Left lung (tissue), 10 donors: ENCODE data around the gene PSEN2. TPM values are rescaled to one million over a fixed set of nuclear protein-coding genes. Genes with fewer than 3 reads are reported as not detected.
"Not testable (repeated sequence)": the region's sequence is repeated elsewhere in the genome, so short reads cannot be mapped to it uniquely, and the experiment has no call there.

Experiments
- ATAC-seq: fragments of 200-7000 bp; cut with Tn5 transposase; one replicate; pipeline ENCODE4 v1.9.1; 2020; ENCODE audit warnings: moderate library complexity
- DNase-seq, 4 donors: peaks; one replicate each; pipeline ENCODE4 v3.0.0-alpha.2; 2013 to 2020
- H3K27ac ChIP-seq, 2 donors: fragments of 200-600 bp; sonication (generic) in 1 of 2; one replicate each; pipeline versions ENCODE4 v1.5.0 to v1.8.0; 2020 to 2021
- H3K27me3 ChIP-seq, 2 donors: fragments of 200-600 bp; sonication (generic) in 1 of 2; one replicate each; pipeline versions ENCODE4 v1.5.0 to v1.8.0; 2020 to 2021
- H3K36me3 ChIP-seq, 2 donors: fragments of 200-600 bp; sonication (generic) in 1 of 2; one replicate each; pipeline versions ENCODE4 v1.5.0 to v1.8.0; 2020 to 2021
- H3K4me1 ChIP-seq, 2 donors: fragments of 200-600 bp; one replicate each; pipeline ENCODE4 v1.8.0; 2021
- H3K4me3 ChIP-seq, 2 donors: fragments of 200-600 bp; sonication (generic) in 1 of 2; one replicate each; pipeline versions ENCODE4 v1.5.0 to v1.8.0; 2020 to 2021; ENCODE audit warnings: mild to moderate bottlenecking in 1 of 2
- H3K9me3 ChIP-seq, 2 donors: fragments of 200-600 bp; sonication (generic) in 1 of 2; one replicate each; pipeline versions ENCODE4 v1.5.0 to v1.8.0; 2020 to 2021
- CTCF ChIP-seq, 2 donors: fragments of 200-600 bp; sonication (generic) in 1 of 2; IDR thresholded peaks; one replicate each; pipeline versions ENCODE4 v1.5.0 to v1.8.0; 2021; ENCODE audit warnings: antibody characterized with exemption in 2 of 2
- intact Hi-C, 2 donors: fragments of 100-400 bp; cut with DNase I; formaldehyde crosslinking; loops; one replicate each; pipeline versions ENCODE4 v1.11.2 to v1.14.2; 2022
- polyA plus RNA-seq, 6 donors: library from polyadenylated mRNA; unstranded; fragments of 120-200 nt; gene quantifications; one replicate each; pipeline ENCODE4 v1.2.1, GENCODE V29; 2013; ENCODE audit not compliant: insufficient read length in 6 of 6
- total RNA-seq, 2 donors: library from RNA; stranded (reverse); fragmentation: NEBNext Ultra II Directional; extraction: Animal tissue kit (Norgen Biotek cat#: 25700); gene quantifications; one replicate each; pipeline ENCODE4 v1.2.1, GENCODE V29; 2021
- donor health status: DM: no; HTN: yes; CAD: no.
- donor health status: DM: no; HTN: no; CAD: no.

PSEN2 gene
- total and polyA plus RNA-seq, 8 donors: 9.2 to 24.8 (median 11.5) TPM

GRCh38 chr1:226920446-226920894, 50.1 kb downstream of the PSEN2 start:
- no peak for TF ChIP-seq CTCF (IDR thresholded peaks at IDR 0.05)
- DNase-seq (no peak), ATAC-seq (no peak)
- no peak overlapping the region for H3K27ac ChIP-seq
- no peaks in the 10 kb centered on the region for H3K9me3 ChIP-seq
- H3K4me1 ChIP-seq: no peaks in the 10 kb centered on the region
- no peaks in the 10 kb centered on the region for H3K27me3 ChIP-seq
- H3K4me3 ChIP-seq: no peak overlapping the region
- intact Hi-C loops: no loop called here
- H3K36me3 ChIP-seq: no peaks in the 10 kb centered on the region

GRCh38 chr1:226921504-226921903, 51.1 kb downstream of the PSEN2 start:
- Histone ChIP-seq H3K27ac (no peak overlapping the region), H3K4me1 (no peaks in the 10 kb centered on the region)

DNA sequence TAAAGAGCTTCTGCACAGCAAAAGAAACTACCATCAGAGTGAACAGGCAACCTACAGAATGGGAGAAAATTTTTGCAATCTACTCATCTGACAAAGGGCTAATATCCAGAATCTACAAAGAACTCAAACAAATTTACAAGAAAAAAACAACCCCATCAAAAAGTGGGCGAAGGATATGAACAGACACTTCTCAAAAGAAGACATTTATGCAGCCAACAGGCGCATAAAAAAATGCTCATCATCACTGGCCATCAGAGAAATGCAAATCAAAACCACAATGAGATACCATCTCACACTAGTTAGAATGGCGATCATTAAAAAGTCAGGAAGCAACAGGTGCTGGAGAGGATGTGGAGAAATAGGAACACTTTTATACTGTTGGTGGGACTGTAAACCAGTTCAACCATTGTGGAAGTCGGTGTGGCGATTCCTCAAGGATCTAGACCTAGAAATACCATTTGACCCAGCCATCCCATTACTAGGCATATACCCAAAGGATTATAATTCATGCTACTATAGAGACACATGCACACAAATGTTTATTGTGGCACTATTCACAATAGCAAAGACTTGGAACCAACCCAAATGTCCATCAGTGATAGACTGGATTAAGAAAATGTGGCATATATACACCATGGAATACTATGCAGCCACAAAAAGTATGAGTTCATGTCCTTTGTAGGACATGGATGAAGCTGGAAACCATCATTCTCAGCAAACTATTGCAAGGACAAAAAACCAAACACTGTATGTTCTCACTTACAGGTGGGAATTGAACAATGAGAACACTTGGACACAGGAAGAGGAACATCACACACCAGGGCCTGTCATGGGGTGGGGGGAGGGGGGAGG, 59.1 kb downstream of the PSEN2 start:
- ATAC-seq, H3K4me1 ChIP-seq, H3K27ac ChIP-seq, intact Hi-C loops, DNase-seq, H3K36me3 ChIP-seq, H3K4me3 ChIP-seq, H3K27me3 ChIP-seq: not testable (repeated sequence)
- H3K9me3 ChIP-seq: peaks cover 0 to 11% of the 10 kb centered on the region in 2 donors

More at GRCh38 chr1:226921504-226921903, 51.1 kb downstream of the PSEN2 start:
- H3K27me3 ChIP-seq: no peaks in the 10 kb centered on the region
- intact Hi-C loops: no loop called here
- H3K4me3 ChIP-seq: no peak overlapping the region
- H3K36me3 ChIP-seq: no peaks in the 10 kb centered on the region
- TF ChIP-seq CTCF (IDR thresholded peaks at IDR 0.05): no peak
- H3K9me3 ChIP-seq: no peaks in the 10 kb centered on the region
- DNase-seq (no peak), ATAC-seq (no peak)

DNA sequence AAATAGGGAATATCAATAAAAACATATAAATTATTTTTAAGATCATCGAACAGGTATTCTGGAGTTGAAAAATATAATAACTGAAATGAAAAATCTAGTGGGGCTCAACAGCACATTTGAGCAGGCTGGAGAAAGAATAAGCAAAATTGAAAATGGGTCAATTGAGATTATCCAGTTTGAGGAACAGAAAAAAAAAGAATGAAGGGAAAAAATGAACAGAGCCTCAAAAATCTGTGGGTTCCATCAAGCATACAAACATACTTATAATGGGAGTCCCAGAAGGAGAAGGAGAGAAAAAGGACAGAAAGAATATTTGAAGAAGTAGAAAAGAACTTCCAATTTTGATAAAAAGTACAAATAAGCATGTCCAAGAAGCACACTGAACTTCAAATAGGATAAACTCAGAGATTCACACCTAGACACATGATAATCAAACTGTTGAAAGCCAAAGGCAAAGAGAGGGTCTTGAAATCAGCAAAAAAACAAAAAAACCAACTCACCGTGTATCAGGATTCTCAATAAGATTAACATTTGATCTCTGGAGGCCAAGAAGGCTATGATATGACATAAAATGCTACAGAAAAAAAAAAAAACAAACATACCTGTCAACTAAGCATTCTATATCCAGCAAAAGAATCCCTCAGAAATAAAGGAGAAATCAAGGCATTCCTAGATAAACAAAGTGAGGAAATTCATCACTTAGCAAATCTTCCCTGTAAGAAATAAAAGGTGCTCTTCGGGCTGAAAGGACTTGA, 64.2 kb downstream of the PSEN2 start:
- no peak for ATAC-seq

More for the DNA sequence above, 64.2 kb downstream of the PSEN2 start:
- no peak overlapping the region for H3K4me3 ChIP-seq
- H3K36me3 ChIP-seq: no peaks in the 10 kb centered on the region
- no peaks in the 10 kb centered on the region for H3K27me3 ChIP-seq
- H3K27ac ChIP-seq: no peak overlapping the region
- H3K4me1 ChIP-seq: peaks cover 8 to 13% of the 10 kb centered on the region in 2 donors
- intact Hi-C loops: no loop called here
- no peak for TF ChIP-seq CTCF (IDR thresholded peaks at IDR 0.05)
- DNase-seq: no peak
- peaks cover 0 to 19% of the 10 kb centered on the region in 2 donors for H3K9me3 ChIP-seq
